ENCODE measurements around the gene ST6GALNAC1.

- no peak for TF ChIP-seq CTCF (IDR thresholded peaks at IDR 0.05)
- no peak for TF ChIP-seq EP300 (IDR thresholded peaks at IDR 0.05)
Observed at GRCh38 chr17:76581515-76581914, 62.0 kb downstream of the ST6GALNAC1 start.

All from ovary (tissue), 3 donors.